Measurements from ENCODE around the gene DNAJC28. TPM values are rescaled to one million over a fixed set of nuclear protein-coding genes. Genes with fewer than 3 reads are reported as not detected.

The DNAJC28 gene
- total RNA-seq, 4 donors from 2014 or later, result 1.0 to 2.0 (median 1.3) TPM

DNA sequence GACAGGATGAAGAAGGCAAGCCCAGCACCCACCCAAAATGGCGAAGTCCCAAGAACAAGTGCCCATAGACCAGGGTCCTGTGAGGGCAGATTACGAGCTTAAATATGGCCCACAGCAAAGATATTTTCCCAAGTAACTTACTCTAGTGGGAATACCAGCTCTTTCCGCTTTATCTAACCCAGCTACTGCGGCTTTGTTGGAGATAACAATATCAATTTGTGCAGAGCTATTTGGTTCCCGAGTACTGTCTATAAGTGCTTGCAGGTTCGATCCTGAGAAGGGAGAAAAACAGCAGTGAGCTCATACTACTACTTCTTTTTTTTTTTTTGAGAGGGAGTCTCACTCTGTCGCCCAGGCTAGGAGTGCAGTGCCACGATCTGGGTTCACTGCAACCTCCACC lies 14.3 kb upstream of the DNAJC28 start:
- DNase-seq (ENCODE audit: low spot score), result no peak
- TF ChIP-seq, protein P1, sequence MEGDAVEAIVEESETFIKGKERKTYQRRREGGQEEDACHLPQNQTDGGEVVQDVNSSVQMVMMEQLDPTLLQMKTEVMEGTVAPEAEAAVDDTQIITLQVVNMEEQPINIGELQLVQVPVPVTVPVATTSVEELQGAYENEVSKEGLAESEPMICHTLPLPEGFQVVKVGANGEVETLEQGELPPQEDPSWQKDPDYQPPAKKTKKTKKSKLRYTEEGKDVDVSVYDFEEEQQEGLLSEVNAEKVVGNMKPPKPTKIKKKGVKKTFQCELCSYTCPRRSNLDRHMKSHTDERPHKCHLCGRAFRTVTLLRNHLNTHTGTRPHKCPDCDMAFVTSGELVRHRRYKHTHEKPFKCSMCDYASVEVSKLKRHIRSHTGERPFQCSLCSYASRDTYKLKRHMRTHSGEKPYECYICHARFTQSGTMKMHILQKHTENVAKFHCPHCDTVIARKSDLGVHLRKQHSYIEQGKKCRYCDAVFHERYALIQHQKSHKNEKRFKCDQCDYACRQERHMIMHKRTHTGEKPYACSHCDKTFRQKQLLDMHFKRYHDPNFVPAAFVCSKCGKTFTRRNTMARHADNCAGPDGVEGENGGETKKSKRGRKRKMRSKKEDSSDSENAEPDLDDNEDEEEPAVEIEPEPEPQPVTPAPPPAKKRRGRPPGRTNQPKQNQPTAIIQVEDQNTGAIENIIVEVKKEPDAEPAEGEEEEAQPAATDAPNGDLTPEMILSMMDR (IDR thresholded peaks at IDR 0.05), result no peak
- ATAC-seq (ENCODE audit: low FRiP score), result no peak

DNA sequence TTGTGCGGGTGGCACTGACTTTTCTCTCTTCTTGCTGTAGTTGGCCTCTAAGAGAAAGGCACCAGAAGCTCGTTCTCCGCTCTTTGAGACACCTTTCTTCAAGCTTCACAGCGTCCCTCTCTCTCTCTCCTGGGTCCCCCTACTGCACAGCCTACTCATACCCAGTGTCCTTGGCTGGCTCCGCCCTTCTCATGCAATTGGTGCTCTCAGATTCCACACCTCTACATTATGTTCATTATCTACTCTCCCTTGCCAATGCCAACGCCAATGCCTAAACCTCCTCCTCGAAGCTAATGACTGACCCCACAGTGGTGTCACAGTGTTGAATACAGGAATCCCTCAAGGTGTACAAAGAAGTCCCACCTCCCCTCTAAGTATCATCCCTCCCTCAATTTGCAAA lies 4.8 kb upstream of the DNAJC28 start:
- TF ChIP-seq, protein P1 (IDR thresholded peaks at IDR 0.05), result no peak
- ATAC-seq (ENCODE audit: low FRiP score), result no peak
- no peak for DNase-seq (ENCODE audit: low spot score)

GRCh38 chr21:33495743-33496142 lies 4.2 kb upstream of the DNAJC28 start:
- no peak for DNase-seq (ENCODE audit: low spot score)
- no peak for ATAC-seq (ENCODE audit: low FRiP score)
- TF ChIP-seq, protein P1 (IDR thresholded peaks at IDR 0.05), result no peak

GRCh38 chr21:33493756-33494155 lies 2.2 kb upstream of the DNAJC28 start:
- no peak for DNase-seq (ENCODE audit: low spot score)
- TF ChIP-seq, protein P1 (IDR thresholded peaks at IDR 0.05), result no peak
- ATAC-seq (ENCODE audit: low FRiP score), result no peak

- TF ChIP-seq, protein P1 (IDR thresholded peaks at IDR 0.05), result no peak
- ATAC-seq (ENCODE audit: low FRiP score) (no peak), DNase-seq (ENCODE audit: low spot score) (no peak)
Measured at GRCh38 chr21:33492571-33492970, 1.1 kb upstream of the DNAJC28 start.

GRCh38 chr21:33490991-33491372 lies 534 bp downstream of the DNAJC28 start:
- no peak for ATAC-seq (ENCODE audit: low FRiP score)
- TF ChIP-seq, protein P1 (IDR thresholded peaks at IDR 0.05), result no peak
- no peak for DNase-seq (ENCODE audit: low spot score)

DNA sequence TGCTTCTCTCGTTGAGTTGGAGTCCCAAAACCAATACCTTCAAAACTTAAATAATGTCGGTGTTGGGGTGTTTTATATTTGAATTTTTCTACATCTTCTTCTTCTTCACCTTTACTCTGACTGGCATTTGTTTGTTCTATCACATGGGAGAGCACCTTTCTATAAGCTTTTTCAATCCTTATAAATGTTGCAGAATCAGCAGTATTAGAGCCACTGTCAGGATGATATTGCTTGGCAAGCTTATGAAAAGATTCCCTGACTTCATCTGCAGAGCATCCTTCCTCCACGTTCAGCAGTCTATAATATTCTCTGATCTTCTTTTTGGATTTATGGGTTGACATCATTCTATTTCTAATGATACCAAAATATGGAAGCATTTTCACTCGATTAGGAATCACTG lies 2.6 kb downstream of the DNAJC28 start:
- TF ChIP-seq, protein P1 (IDR thresholded peaks at IDR 0.05), result no peak
- DNase-seq (ENCODE audit: low spot score), result no peak
- ATAC-seq (ENCODE audit: low FRiP score), result no peak
